Measurements from ENCODE around the gene LRP8. TPM values are rescaled to one million over a fixed set of nuclear protein-coding genes. Genes with fewer than 3 reads are reported as not detected.
A peak's percentile ranks its signal among the peaks of the same experiment; 100 is the strongest.

LRP8 gene
- total RNA-seq, 1 experiment from 2014 or later, result 69.5 TPM

- TF ChIP-seq STAT6 (CRISPR knock-in tag; conservative IDR thresholded peaks at IDR 0.05; ENCODE audit: low read depth), result no peak
- no peak for TF ChIP-seq ZNF138 (CRISPR knock-in tag; conservative IDR thresholded peaks at IDR 0.05)
- no peak for TF ChIP-seq PRRX2 (CRISPR knock-in tag; IDR thresholded peaks at IDR 0.05)
- TF ChIP-seq PRDM15 (CRISPR knock-in tag; IDR thresholded peaks at IDR 0.05), result no peak
- no peak for TF ChIP-seq TCF7 (CRISPR knock-in tag; IDR thresholded peaks at IDR 0.05; ENCODE audit: low read depth)
- no peak for TF ChIP-seq IRF2 (CRISPR knock-in tag; IDR thresholded peaks at IDR 0.05; ENCODE audit: borderline replicate concordance, low read depth)
- no peak for TF ChIP-seq ZNF512 (CRISPR knock-in tag; IDR thresholded peaks at IDR 0.05; ENCODE audit: borderline replicate concordance)
- peak; percentile 53; the same call in 1 of the 2 replicates for TF ChIP-seq IRF1 (CRISPR knock-in tag; IDR thresholded peaks at IDR 0.05)
- no peak for TF ChIP-seq ZMAT4 (CRISPR knock-in tag; IDR thresholded peaks at IDR 0.05)
- no peak for TF ChIP-seq TEAD4 (CRISPR knock-in tag; IDR thresholded peaks at IDR 0.05)
- no peak for TF ChIP-seq CTCF (IDR thresholded peaks at IDR 0.05)
- 0 out of 2 replicates have a peak, but pooled peaks have one; percentile 52 for TF ChIP-seq E2F1 (CRISPR knock-in tag; IDR thresholded peaks at IDR 0.05)
- no peak for TF ChIP-seq ATF2 (CRISPR knock-in tag; IDR thresholded peaks at IDR 0.05; ENCODE audit: borderline replicate concordance, low read depth)
- TF ChIP-seq GRHL2 (CRISPR knock-in tag; IDR thresholded peaks at IDR 0.05; ENCODE audit: insufficient replicate concordance, severe bottlenecking), result no peak
- no peak for TF ChIP-seq JAZF1 (CRISPR knock-in tag; IDR thresholded peaks at IDR 0.05)
- peak; percentile 70; the same call in 1 of the 2 replicates for TF ChIP-seq HMGXB4 (CRISPR knock-in tag; IDR thresholded peaks at IDR 0.05)
- no peak for TF ChIP-seq HMGA2 (CRISPR knock-in tag; IDR thresholded peaks at IDR 0.05)
- TF ChIP-seq ZNF263 (CRISPR knock-in tag; IDR thresholded peaks at IDR 0.05; ENCODE audit: low read depth), result no peak
- no peak for TF ChIP-seq NR1H2 (CRISPR knock-in tag; IDR thresholded peaks at IDR 0.05)
- no peak for TF ChIP-seq ZNF232 (CRISPR knock-in tag; IDR thresholded peaks at IDR 0.05)
- no peak for TF ChIP-seq NR2C2 (CRISPR knock-in tag; IDR thresholded peaks at IDR 0.05)
Measured at GRCh38 chr1:53196485-53197290, 131.2 kb downstream of the LRP8 start, which contains the start of gene CPT2 (continued).
